ENCODE measurements around the gene USO1. TPM values are rescaled to one million over a fixed set of nuclear protein-coding genes. Genes with fewer than 3 reads are reported as not detected.

The USO1 gene
- total and polyA plus RNA-seq, 2 of the 8 experiments (the other 6 are each of a cell fraction or from before 2014, with no cell fraction given), result 57.3 to 198 TPM

DNA sequence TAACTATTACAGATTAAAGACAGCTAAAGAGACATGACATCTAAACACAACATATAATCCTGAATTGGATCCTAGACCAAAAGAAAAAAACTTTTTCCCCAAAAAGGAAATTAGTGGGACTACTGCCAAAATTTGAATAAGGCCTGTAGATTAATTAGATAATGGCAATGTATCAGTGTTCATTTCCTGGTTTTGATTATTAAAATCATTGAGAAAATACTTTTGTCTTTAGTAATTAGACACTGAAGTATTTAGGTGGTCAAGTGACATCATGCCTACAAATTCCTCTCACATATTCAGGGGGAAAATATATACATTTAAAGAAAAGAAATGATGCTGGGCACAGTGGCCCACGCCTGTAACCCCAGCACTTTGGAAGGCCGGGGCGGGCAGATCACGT is 10.4 kb upstream of the USO1 start (continued):
- TF ChIP-seq, protein P1, sequence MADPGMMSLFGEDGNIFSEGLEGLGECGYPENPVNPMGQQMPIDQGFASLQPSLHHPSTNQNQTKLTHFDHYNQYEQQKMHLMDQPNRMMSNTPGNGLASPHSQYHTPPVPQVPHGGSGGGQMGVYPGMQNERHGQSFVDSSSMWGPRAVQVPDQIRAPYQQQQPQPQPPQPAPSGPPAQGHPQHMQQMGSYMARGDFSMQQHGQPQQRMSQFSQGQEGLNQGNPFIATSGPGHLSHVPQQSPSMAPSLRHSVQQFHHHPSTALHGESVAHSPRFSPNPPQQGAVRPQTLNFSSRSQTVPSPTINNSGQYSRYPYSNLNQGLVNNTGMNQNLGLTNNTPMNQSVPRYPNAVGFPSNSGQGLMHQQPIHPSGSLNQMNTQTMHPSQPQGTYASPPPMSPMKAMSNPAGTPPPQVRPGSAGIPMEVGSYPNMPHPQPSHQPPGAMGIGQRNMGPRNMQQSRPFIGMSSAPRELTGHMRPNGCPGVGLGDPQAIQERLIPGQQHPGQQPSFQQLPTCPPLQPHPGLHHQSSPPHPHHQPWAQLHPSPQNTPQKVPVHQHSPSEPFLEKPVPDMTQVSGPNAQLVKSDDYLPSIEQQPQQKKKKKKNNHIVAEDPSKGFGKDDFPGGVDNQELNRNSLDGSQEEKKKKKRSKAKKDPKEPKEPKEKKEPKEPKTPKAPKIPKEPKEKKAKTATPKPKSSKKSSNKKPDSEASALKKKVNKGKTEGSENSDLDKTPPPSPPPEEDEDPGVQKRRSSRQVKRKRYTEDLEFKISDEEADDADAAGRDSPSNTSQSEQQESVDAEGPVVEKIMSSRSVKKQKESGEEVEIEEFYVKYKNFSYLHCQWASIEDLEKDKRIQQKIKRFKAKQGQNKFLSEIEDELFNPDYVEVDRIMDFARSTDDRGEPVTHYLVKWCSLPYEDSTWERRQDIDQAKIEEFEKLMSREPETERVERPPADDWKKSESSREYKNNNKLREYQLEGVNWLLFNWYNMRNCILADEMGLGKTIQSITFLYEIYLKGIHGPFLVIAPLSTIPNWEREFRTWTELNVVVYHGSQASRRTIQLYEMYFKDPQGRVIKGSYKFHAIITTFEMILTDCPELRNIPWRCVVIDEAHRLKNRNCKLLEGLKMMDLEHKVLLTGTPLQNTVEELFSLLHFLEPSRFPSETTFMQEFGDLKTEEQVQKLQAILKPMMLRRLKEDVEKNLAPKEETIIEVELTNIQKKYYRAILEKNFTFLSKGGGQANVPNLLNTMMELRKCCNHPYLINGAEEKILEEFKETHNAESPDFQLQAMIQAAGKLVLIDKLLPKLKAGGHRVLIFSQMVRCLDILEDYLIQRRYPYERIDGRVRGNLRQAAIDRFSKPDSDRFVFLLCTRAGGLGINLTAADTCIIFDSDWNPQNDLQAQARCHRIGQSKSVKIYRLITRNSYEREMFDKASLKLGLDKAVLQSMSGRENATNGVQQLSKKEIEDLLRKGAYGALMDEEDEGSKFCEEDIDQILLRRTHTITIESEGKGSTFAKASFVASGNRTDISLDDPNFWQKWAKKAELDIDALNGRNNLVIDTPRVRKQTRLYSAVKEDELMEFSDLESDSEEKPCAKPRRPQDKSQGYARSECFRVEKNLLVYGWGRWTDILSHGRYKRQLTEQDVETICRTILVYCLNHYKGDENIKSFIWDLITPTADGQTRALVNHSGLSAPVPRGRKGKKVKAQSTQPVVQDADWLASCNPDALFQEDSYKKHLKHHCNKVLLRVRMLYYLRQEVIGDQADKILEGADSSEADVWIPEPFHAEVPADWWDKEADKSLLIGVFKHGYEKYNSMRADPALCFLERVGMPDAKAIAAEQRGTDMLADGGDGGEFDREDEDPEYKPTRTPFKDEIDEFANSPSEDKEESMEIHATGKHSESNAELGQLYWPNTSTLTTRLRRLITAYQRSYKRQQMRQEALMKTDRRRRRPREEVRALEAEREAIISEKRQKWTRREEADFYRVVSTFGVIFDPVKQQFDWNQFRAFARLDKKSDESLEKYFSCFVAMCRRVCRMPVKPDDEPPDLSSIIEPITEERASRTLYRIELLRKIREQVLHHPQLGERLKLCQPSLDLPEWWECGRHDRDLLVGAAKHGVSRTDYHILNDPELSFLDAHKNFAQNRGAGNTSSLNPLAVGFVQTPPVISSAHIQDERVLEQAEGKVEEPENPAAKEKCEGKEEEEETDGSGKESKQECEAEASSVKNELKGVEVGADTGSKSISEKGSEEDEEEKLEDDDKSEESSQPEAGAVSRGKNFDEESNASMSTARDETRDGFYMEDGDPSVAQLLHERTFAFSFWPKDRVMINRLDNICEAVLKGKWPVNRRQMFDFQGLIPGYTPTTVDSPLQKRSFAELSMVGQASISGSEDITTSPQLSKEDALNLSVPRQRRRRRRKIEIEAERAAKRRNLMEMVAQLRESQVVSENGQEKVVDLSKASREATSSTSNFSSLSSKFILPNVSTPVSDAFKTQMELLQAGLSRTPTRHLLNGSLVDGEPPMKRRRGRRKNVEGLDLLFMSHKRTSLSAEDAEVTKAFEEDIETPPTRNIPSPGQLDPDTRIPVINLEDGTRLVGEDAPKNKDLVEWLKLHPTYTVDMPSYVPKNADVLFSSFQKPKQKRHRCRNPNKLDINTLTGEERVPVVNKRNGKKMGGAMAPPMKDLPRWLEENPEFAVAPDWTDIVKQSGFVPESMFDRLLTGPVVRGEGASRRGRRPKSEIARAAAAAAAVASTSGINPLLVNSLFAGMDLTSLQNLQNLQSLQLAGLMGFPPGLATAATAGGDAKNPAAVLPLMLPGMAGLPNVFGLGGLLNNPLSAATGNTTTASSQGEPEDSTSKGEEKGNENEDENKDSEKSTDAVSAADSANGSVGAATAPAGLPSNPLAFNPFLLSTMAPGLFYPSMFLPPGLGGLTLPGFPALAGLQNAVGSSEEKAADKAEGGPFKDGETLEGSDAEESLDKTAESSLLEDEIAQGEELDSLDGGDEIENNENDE (IDR thresholded peaks at IDR 0.05; ENCODE audit: insufficient replicate concordance, low read length), result no peak
- TF ChIP-seq YY1 (IDR thresholded peaks at IDR 0.05; ENCODE audit: low read depth, low read length) (no peak), FOSL1 (IDR thresholded peaks at IDR 0.05; ENCODE audit: insufficient read depth, low read depth, low read length) (no peak), JUND (IDR thresholded peaks at IDR 0.05; ENCODE audit: low read length) (no peak), SRF (IDR thresholded peaks at IDR 0.05; ENCODE audit: low read depth, low read length) (no peak)
